AG04449 (cell line): ENCODE results near the gene CNNM4.

ENCODE experiments used
- CTCF ChIA-PET: fragments of 350-600 bp; formaldehyde crosslinking; extraction: SDS; loops from one replicate; lab custom pipeline; 2021; ENCODE audit warnings: antibody characterized with exemption; lab: Yijun Ruan, JAX
- POLR2A ChIA-PET: fragments of 400-600, 350-600 bp; formaldehyde crosslinking; extraction: SDS; loops from one replicate; lab custom pipeline; 2020; ENCODE audit warnings: antibody characterized with exemption, inconsistent platforms; lab: Yijun Ruan, JAX
- DNase-seq: peaks from one replicate; pipeline ENCODE4 v3.0.0-alpha.2; 2010; ENCODE audit warnings: low read depth, low spot score
- H3K4me3 ChIP-seq: 2 replicates; pipeline ENCODE4 v1.5.1; 2011; ENCODE audit warnings: low read depth, mild to moderate bottlenecking, control low read depth, low read length
- TF ChIP-seq, protein P1 (sequence below): IDR thresholded peaks from one replicate; pipeline ENCODE4 v1.5.1; 2011; ENCODE audit warnings: mild to moderate bottlenecking, moderate library complexity, low read length, control low read depth, inconsistent platforms; ENCODE audit not compliant: insufficient read depth; ENCODE audit errors: missing control alignments

CNNM4 gene

DNA sequence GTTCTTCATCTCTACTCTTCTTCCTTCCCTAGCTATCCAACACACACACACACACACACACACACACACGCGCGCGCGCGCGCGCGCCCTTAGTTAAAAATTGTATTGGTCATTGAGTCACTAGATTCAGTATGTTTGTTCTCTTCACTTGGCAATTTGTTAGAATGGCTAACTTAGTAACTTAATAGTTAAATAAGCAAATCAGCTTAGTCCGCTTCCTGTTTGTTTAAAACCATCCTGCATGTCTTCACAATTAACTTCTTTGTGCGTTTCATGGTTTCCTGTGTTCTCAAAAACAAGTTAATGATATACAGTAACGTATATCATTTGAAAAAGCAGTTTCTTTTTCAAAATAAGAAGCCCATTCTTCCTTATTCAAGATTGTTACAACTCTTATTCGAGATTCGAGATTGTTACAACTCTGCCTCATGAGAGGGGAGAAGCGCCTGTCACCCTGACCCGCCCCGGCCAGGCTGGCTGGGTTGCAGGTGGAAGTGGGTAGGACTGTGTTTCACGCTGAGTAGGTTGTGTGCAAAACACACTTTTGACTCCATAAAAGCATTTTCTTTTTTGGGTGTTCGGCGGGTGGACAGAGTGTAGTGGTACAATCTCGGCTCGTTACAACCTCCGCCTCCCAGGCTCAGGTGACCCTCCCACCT, 45.9 kb downstream of the CNNM4 start:
- TF ChIP-seq, protein P1, sequence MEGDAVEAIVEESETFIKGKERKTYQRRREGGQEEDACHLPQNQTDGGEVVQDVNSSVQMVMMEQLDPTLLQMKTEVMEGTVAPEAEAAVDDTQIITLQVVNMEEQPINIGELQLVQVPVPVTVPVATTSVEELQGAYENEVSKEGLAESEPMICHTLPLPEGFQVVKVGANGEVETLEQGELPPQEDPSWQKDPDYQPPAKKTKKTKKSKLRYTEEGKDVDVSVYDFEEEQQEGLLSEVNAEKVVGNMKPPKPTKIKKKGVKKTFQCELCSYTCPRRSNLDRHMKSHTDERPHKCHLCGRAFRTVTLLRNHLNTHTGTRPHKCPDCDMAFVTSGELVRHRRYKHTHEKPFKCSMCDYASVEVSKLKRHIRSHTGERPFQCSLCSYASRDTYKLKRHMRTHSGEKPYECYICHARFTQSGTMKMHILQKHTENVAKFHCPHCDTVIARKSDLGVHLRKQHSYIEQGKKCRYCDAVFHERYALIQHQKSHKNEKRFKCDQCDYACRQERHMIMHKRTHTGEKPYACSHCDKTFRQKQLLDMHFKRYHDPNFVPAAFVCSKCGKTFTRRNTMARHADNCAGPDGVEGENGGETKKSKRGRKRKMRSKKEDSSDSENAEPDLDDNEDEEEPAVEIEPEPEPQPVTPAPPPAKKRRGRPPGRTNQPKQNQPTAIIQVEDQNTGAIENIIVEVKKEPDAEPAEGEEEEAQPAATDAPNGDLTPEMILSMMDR: no peak
- ChIA-PET POLR2A (no interaction called here), CTCF (interaction anchor here (1.9 kb wide), 1 partner anchor 10 kb away, joined by 8 read pairs; the partner anchor contains the start of gene CNNM3)
- no peak for DNase-seq
- H3K4me3 ChIP-seq: no peak overlapping the region

DNA sequence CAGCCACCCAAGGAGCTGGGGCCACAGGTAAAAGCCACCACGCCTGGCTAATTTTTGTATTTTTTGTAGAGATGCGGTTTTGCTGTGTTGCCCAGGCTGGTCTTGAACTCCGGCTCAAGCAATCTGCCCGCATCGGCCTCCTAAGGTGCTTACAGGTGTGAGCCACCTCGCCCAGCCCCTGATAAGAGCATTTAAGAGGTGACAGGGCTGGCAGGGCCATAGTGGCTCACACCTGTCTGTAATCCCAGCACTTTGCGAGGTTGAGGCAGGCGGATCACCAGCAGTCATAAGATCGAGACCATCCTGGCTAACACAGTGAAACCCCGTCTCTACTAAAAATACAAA, 46.4 kb downstream of the CNNM4 start:
- no peak overlapping the region for H3K4me3 ChIP-seq
- POLR2A ChIA-PET: no interaction called here
- CTCF ChIA-PET: interaction anchor here (1.9 kb wide), 1 partner anchor 10 kb away, joined by 8 read pairs; the partner anchor contains the start of gene CNNM3
- TF ChIP-seq, protein P1: no peak
- DNase-seq: no peak

DNA sequence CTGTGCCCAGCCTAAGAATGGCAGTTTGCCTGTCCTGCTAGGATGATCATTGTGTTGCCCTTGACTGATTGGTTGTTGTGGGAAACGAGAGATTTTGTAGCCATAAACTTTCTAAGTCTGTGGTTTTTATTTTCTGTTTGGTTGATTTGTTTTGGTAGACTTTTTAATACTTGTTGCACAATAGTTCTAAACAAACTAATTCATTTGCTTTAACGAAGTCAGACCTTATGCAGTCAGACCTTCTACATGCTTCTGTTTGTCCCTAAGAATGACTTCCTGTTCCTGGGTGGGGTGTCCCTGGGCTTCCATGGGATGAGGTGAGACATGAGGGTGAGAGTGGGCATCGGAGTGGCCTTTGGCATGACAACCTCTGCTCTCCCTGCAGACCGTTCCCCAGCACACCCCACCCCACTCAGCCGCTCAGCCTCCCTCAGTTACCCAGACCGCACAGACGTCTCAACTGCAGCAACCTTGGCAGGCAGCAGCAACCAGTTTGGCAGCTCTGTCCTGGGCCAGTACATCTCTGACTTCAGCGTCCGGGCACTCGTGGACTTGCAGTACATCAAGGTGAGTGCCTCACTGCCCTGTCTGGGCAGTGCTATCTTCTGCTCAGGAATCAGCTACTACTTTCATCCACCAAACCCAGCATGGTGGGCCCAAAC, 47.6 kb downstream of the CNNM4 start:
- ChIA-PET CTCF (interaction anchor here (1.0 to 3.0 kb wide), 2 partner anchors 8 to 261 kb away, joined by 3 to 15 read pairs; no protein-coding TSS in a partner anchor), POLR2A (no interaction called here)
- TF ChIP-seq, protein P1: no peak
- no peak overlapping the region for H3K4me3 ChIP-seq
- DNase-seq: no peak

DNA sequence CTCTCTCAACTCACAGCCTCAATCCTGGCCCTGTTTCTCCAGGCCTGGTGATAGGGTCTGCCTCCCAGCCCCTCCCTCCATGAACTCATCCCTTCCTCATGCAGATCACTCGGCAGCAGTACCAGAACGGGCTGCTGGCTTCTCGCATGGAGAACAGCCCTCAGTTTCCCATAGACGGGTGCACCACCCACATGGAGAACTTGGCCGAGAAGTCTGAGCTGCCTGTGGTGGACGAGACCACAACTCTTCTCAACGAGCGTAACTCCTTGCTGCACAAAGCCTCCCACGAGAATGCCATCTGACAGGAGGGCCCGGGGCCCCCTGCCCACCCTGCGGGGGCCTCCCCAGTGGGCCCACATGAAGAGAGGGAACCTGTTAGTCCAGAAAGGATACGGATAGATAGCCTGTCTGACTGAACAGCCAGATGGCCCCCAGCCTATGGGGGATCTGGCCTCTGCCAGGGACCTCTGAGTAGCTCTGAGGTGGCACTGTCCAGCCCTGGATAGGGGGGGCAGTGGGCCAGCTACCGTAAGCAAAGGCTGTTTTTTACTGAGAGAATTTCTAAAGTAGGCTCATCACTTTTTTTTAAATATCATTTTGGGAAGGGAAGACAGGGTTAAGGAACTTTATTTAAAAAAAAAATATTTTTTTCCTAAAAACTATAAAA, 48.6 kb downstream of the CNNM4 start:
- TF ChIP-seq, protein P1: no peak
- H3K4me3 ChIP-seq: no peak overlapping the region
- ChIA-PET POLR2A (no interaction called here), CTCF (interaction anchor here (1.0 to 3.0 kb wide), 4 partner anchors 9 to 262 kb away, joined by 3 to 15 read pairs (median 4); no protein-coding TSS in a partner anchor)
- no peak for DNase-seq

DNA sequence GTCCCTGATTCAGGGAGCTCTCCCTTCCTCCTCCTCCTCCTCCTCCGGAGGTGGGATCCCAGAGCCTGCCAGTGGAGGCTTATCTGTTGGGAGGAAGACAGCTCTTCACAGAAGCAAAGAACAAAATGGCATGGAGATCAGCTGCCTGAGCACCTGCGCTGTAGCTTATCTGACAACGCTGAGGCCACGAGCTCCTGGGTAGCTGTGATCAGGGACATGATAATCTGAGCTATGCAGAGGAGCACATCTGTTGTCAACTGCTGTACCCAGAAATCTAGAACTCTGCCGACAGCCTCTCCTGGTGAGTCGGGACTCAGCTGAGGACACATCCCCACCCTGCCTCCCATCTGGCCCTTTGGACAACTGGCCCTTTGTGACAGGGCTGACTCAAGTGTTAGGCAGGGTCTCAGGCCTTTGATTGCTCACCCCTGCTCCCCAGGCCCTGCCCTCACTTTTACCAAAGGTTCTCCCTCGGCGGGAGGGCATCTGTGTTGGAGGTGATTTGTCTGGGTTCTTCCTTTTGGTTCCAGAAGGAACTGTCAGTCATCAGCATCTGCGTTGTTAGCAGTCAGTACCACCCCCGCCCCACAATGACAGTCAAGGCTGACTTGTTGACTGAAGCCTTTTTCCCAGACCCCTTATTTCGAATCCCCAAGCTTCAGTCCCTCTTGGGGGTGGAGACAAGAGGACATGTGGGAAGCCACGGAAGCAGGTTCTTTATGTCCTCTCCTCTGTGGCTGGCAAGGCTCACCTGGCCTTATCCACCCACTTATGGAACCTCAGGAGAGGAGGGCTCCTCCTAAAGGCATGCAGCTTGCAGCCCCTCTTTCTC, 49.5 kb downstream of the CNNM4 start:
- H3K4me3 ChIP-seq: no peak overlapping the region
- POLR2A ChIA-PET: no interaction called here
- TF ChIP-seq, protein P1: no peak
- no peak for DNase-seq
- CTCF ChIA-PET: interaction anchor here (1.1 to 3.0 kb wide), 3 partner anchors 10 to 151 kb away, joined by 3 to 15 read pairs (median 4); no protein-coding TSS in a partner anchor
